Measurements from ENCODE around the gene UBXN1.
A peak's percentile ranks its signal among the peaks of the same experiment; 100 is the strongest.

DNA sequence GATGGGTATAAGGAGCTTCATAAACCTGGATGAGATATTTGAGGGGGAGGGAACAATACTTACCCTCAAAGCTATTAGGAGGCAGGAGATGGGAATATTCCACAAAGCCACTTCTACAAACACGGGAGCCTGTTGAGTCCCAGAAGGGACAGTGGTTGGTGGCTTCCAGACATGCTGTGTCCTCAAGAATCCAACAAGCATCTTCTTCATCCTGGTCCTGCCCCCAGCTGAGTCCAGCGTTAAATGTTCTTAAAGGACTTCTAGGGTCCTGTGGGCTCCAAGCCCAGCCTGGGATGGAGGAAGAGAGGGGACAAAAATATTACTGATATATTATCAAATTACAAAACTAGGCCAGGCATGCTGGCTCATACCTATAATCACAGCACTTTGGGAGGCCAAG lies 11.4 kb downstream of the UBXN1 start:
- TF ChIP-seq MAX (IDR thresholded peaks at IDR 0.05) (no peak), KDM1A (IDR thresholded peaks at IDR 0.05; ENCODE audit: low read depth) (no peak), CTCF (IDR thresholded peaks at IDR 0.05) (no peak), POLR2A (IDR thresholded peaks at IDR 0.05; ENCODE audit: low read length) (peak; percentile 4; the same call in 1 of the 2 replicates), TFCP2L1 (CRISPR knock-in tag; IDR thresholded peaks at IDR 0.05) (no peak), ATOH8 (CRISPR knock-in tag; IDR thresholded peaks at IDR 0.05; ENCODE audit: low read depth) (no peak), E2F6 (IDR thresholded peaks at IDR 0.05; ENCODE audit: borderline replicate concordance, low read depth) (no peak), PHF8 (IDR thresholded peaks at IDR 0.05; ENCODE audit: borderline replicate concordance, low read depth) (no peak), EP300 (IDR thresholded peaks at IDR 0.05) (no peak), SMC3 (IDR thresholded peaks at IDR 0.05) (no peak), RAD21 (conservative IDR thresholded peaks at IDR 0.05 in 1 of 2, IDR thresholded peaks at IDR 0.05 in 1 of 2) (no peak)

All from A549 (cell line).